ENCODE data around the gene EEF2.

- TF ChIP-seq CTCF (IDR thresholded peaks at IDR 0.05) (no peak), POLR2A (IDR thresholded peaks at IDR 0.05) (peak in 1 of 2 donors; percentile 80)
Measured at GRCh38 chr19:3932931-3933810, 52.1 kb downstream of the EEF2 start, which contains the start of gene NMRK2.
